GM23248 (cell line): Measurements from ENCODE around the gene XPO6. TPM values are rescaled to one million over a fixed set of nuclear protein-coding genes. Genes with fewer than 3 reads are reported as not detected.

Source experiments
- DNase-seq: peaks from one replicate; pipeline ENCODE4 v3.0.0-alpha.2; 2015
- H2AFZ ChIP-seq: fragments of 200-600 bp; sonication (generic); 2 replicates; pipeline ENCODE4 v1.6.1; 2016; ENCODE audit warnings: antibody characterized with exemption
- H3F3A ChIP-seq: fragments of 200-600 bp; sonication (generic); 2 replicates; pipeline ENCODE4 v1.6.1; 2016; ENCODE audit warnings: mild to moderate bottlenecking, antibody characterized with exemption, mixed run types; ENCODE audit not compliant: insufficient read depth
- H3K27ac ChIP-seq: fragments of 200-600 bp; sonication (generic); 2 replicates; pipeline ENCODE4 v1.5.1; 2016; ENCODE audit warnings: mild to moderate bottlenecking
- H3K27me3 ChIP-seq: fragments of 200-600 bp; sonication (generic); replicated peaks from 2 replicates; pipeline ENCODE4 v1.6.1; 2016; ENCODE audit warnings: mild to moderate bottlenecking; ENCODE audit not compliant: insufficient read depth
- H3K36me3 ChIP-seq: fragments of 200-600 bp; sonication (generic); 2 replicates; pipeline ENCODE4 v1.6.1; 2016; ENCODE audit warnings: low read depth, mild to moderate bottlenecking
- H3K4me1 ChIP-seq: fragments of 200-600 bp; sonication (generic); 2 replicates; pipeline ENCODE4 v1.6.1; 2016; ENCODE audit warnings: mild to moderate bottlenecking; ENCODE audit not compliant: insufficient read depth
- H3K4me2 ChIP-seq: fragments of 200-600 bp; sonication (generic); one replicate; pipeline ENCODE4 v1.6.1; 2016; ENCODE audit warnings: mild to moderate bottlenecking; ENCODE audit not compliant: unreplicated experiment
- H3K4me3 ChIP-seq: fragments of 200-600 bp; sonication (generic); 2 replicates; pipeline ENCODE4 v1.5.1; 2016; ENCODE audit warnings: mild to moderate bottlenecking
- H3K79me2 ChIP-seq: fragments of 200-600 bp; sonication (generic); 2 replicates; pipeline ENCODE4 v1.6.1; 2016; ENCODE audit warnings: mild to moderate bottlenecking; ENCODE audit not compliant: insufficient read depth
- H3K9ac ChIP-seq: fragments of 200-600 bp; sonication (generic); 2 replicates; pipeline ENCODE4 v1.6.1; 2016; ENCODE audit warnings: mild to moderate bottlenecking
- H3K9me2 ChIP-seq: fragments of 200-600 bp; sonication (generic); 2 replicates; pipeline ENCODE4 v1.6.1; 2016; ENCODE audit warnings: mixed run types, mild to moderate bottlenecking, moderate library complexity; ENCODE audit not compliant: insufficient read depth
- H3K9me3 ChIP-seq: fragments of 200-600 bp; sonication (generic); one replicate; pipeline ENCODE4 v1.6.1; 2017; ENCODE audit warnings: low read depth
- H4K20me1 ChIP-seq: fragments of 200-600 bp; sonication (generic); 2 replicates; pipeline ENCODE4 v1.6.0; 2016; ENCODE audit not compliant: insufficient read depth
- EZH2 ChIP-seq: fragments of 200-600 bp; sonication (generic); IDR thresholded peaks from 2 replicates; pipeline ENCODE4 v1.6.1; 2018; ENCODE audit warnings: antibody characterized with exemption, mild to moderate bottlenecking; ENCODE audit not compliant: insufficient read depth, poor library complexity, severe bottlenecking
- EZH2phosphoT487 ChIP-seq: fragments of 200-600 bp; sonication (generic); IDR thresholded peaks from 2 replicates; pipeline ENCODE4 v1.6.1; 2018; ENCODE audit warnings: antibody characterized with exemption, moderate library complexity, mild to moderate bottlenecking, low read depth; ENCODE audit not compliant: insufficient read depth
- WGBS, 2 experiments: methylation state at CpG; one replicate each; pipeline ENCODE4 v1.1.6; 2015 to 2017; ENCODE audit warnings: low lambda C conversion rate in 2 of 2, low coverage in 1 of 2; ENCODE audit errors: missing lambda C conversion rate in 2 of 2; 5-methylcytosine and 5-hydroxymethylcytosine counted together
- in situ Hi-C: fragments of 300-500 bp; cut with MboI; formaldehyde crosslinking; loops from 2 replicates; pipeline ENCODE4 v1.15.0; 2020
- polyA plus RNA-seq: library from polyadenylated mRNA; unstranded; fragments of >200 nt; fragmentation: Nextera tagmentation; extraction: Ambion mirVana; gene quantifications from 2 replicates; pipeline ENCODE4 v1.2.1, GENCODE V29; 2016
- total RNA-seq: library from RNA; depleted of rRNA; stranded (reverse); fragments of >200 nt; shearing (Covaris generic); gene quantifications from 2 replicates; pipeline ENCODE4 v1.2.3, GENCODE V29; 2014

XPO6 gene
- total and polyA plus RNA-seq, 2 experiments from 2014 or later: 50.7 to 118 TPM

DNA sequence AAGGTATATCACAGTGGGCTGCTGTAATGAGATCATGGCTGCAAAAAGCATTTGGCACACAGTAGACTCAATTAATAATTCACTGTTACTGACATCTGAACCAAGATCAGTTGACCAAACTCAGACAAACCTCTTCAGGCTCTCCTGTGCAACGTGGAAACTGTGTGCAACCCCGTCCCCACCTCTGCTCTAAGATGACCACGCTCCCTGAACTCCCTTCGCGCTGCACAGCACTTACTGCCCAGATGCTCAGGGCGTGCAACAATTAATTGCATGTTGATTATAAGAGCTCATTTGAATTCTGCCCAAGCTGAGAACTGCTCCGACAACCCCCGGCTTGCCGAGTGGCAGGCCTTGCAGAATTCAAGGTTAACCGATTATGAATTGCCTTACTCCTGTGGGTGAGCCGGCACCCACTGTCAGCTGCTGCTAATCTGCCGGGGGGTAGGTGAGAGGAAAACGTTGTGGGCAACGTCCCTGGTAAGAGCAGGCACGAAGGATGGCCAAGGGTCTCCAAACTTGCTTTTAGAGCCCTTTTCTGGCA, 147.0 kb downstream of the XPO6 start:
- no peak overlapping the region for H3K9ac ChIP-seq
- no peaks in the 10 kb centered on the region for H3K9me2 ChIP-seq
- no peaks in the 10 kb centered on the region for H4K20me1 ChIP-seq
- no peak for DNase-seq
- WGBS, 2 experiments: 62 to 63% methylated on average over 15 of the region's 15 CpGs
- peaks cover 8% of the 10 kb centered on the region; the same call in 1 of the 2 replicates for H3F3A ChIP-seq
- H3K27ac ChIP-seq: no peak overlapping the region
- H3K9me3 ChIP-seq: no peaks in the 10 kb centered on the region
- peaks cover 59% of the 10 kb centered on the region for H3K27me3 ChIP-seq
- no peak overlapping the region for H3K4me2 ChIP-seq
- H3K36me3 ChIP-seq: no peaks in the 10 kb centered on the region
- H3K4me3 ChIP-seq: no peak overlapping the region
- no peaks in the 10 kb centered on the region for H3K79me2 ChIP-seq
- in situ Hi-C loops: loop anchor here (25.0 kb wide), 2 partner anchors 277 to 427 kb away; no protein-coding TSS in a partner anchor
- H2AFZ ChIP-seq: no peak overlapping the region
- TF ChIP-seq EZH2phosphoT487: no peak
- TF ChIP-seq EZH2: no peak
- peaks cover 4% of the 10 kb centered on the region; the same call in 1 of the 2 replicates for H3K4me1 ChIP-seq

DNA sequence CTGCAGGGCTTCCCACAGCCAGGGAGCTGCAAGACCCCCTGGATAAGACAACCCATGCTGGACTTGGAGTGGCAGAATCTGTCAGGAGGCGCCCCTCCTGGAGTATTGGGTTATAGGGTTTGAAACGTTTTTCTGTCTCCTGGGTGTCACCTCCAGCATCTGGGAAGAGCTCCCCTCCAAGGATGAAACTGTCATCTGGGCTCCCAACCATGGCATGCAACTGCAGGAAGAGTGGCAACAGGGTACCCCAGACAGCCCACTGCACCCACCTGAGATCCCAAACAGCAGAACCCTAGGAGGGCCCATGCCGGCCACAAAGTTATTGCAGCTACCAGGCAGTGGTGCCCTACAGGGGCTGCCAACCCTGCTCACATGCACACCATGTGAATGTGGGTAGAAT, 147.6 kb downstream of the XPO6 start:
- H4K20me1 ChIP-seq: no peaks in the 10 kb centered on the region
- H3K4me3 ChIP-seq: no peak overlapping the region
- H3K9me2 ChIP-seq: no peaks in the 10 kb centered on the region
- in situ Hi-C loops: loop anchor here (25.0 kb wide), 2 partner anchors 277 to 427 kb away; no protein-coding TSS in a partner anchor
- WGBS, 2 experiments: 43 to 44% methylated on average over 3 of the region's 3 CpGs
- peaks cover 4% of the 10 kb centered on the region; the same call in 1 of the 2 replicates for H3K4me1 ChIP-seq
- H2AFZ ChIP-seq: no peak overlapping the region
- H3K79me2 ChIP-seq: no peaks in the 10 kb centered on the region
- DNase-seq: no peak
- H3F3A ChIP-seq: peaks cover 8% of the 10 kb centered on the region; the same call in 1 of the 2 replicates
- no peaks in the 10 kb centered on the region for H3K36me3 ChIP-seq
- no peak overlapping the region for H3K27ac ChIP-seq
- H3K4me2 ChIP-seq: no peak overlapping the region
- TF ChIP-seq EZH2phosphoT487 (no peak), EZH2 (no peak)
- H3K9ac ChIP-seq: no peak overlapping the region
- H3K27me3 ChIP-seq: peaks cover 64% of the 10 kb centered on the region
- no peaks in the 10 kb centered on the region for H3K9me3 ChIP-seq

DNA sequence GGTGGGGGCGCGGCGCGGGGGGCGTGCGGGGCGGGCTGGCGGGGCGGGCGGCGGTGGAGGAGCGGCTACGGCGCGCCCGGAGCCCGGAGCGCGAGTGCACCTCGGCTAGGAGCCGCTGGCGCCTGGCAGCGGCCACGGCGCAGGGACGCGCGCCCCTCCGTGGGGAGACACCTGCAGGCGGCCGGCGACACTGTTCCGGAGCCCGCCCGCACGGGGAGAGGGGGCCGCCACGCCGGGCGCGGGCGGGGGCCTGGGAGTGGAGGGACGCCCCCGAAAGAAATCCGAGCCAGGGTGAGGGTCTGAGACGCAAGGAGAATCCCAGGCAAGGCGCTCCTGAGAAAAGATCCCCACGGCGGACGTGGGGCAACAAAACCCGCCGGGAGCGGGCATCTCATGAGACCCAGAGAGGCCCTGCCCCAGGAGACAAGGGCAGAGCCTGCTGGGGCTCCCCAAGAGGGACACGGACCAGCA, 148.1 kb downstream of the XPO6 start, which contains the start of gene GSG1L:
GSG1L (minus strand) TSS at position 124 of the 471 bp plus-strand sequence. CDS start 290 bp downstream, outside the sequence.
- no peaks in the 10 kb centered on the region for H3K36me3 ChIP-seq
- peak; percentile 17 for TF ChIP-seq EZH2
- TF ChIP-seq EZH2phosphoT487: no peak
- peaks cover 8% of the 10 kb centered on the region; the same call in 1 of the 2 replicates for H3F3A ChIP-seq
- H4K20me1 ChIP-seq: no peaks in the 10 kb centered on the region
- WGBS, 2 experiments: 5 to 6% methylated on average over 15 to 25 of the region's 54 CpGs
- no peaks in the 10 kb centered on the region for H3K79me2 ChIP-seq
- H3K27me3 ChIP-seq: peaks cover 65% of the 10 kb centered on the region
- no peak within 1 kb of the TSS for H3K4me3 ChIP-seq
- H3K9ac ChIP-seq: no peak within 1 kb of the TSS
- no peaks in the 10 kb centered on the region for H3K9me3 ChIP-seq
- no peak within 1 kb of the TSS for H2AFZ ChIP-seq
- H3K27ac ChIP-seq: no peak within 1 kb of the TSS
- peaks cover 4% of the 10 kb centered on the region; the same call in 1 of the 2 replicates for H3K4me1 ChIP-seq
- no peaks in the 10 kb centered on the region for H3K9me2 ChIP-seq
- peak; percentile 12 for DNase-seq
- no peak within 1 kb of the TSS for H3K4me2 ChIP-seq
- in situ Hi-C loops: loop anchor here (25.0 kb wide), 2 partner anchors 276 to 426 kb away; no protein-coding TSS in a partner anchor

DNA sequence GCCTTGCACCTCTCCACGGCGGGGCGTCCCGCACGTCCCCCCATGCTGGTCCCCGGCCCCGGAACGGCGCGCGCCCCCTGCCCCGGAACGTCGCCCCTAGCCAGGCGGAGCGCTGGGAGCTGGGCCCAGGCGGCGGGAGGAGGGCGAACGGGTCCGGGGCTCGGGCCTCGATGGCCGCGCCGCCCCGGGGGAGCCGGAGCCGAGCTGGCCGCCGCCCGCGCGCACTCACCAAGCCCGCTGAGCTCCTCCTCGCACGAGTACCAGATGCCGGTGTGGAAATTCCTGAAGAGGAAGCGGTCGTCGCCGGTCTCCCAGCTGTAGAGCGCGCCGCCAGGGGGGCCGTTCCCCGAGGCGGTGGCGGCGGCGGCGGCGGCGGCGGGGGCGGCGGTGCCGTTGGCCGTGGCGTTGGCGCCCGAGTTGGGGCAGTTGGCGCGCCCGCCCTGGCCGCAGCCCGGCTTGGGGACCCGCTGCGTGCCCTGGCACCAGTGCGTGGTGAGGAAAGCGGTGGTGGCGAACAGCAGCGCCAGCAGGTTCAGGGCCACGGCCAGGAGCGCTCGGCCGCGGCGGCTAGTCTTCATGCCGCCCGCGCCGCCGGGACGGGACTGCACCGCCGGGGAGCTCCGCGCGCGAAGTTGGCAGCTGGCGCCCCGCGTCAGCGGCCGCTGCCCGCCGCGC, 148.8 kb downstream of the XPO6 start:
- no peak overlapping the region for H3K27ac ChIP-seq
- no peak overlapping the region for H3K4me3 ChIP-seq
- no peaks in the 10 kb centered on the region for H3K9me2 ChIP-seq
- no peaks in the 10 kb centered on the region for H4K20me1 ChIP-seq
- H3K36me3 ChIP-seq: no peaks in the 10 kb centered on the region
- no peak for TF ChIP-seq EZH2
- no peak for TF ChIP-seq EZH2phosphoT487
- H3K9ac ChIP-seq: no peak overlapping the region
- H3K9me3 ChIP-seq: no peaks in the 10 kb centered on the region
- in situ Hi-C loops: loop anchor here (25.0 kb wide), 2 partner anchors 276 to 426 kb away; no protein-coding TSS in a partner anchor
- no peak overlapping the region for H3K4me2 ChIP-seq
- peaks cover 4% of the 10 kb centered on the region; the same call in 1 of the 2 replicates for H3F3A ChIP-seq
- H3K27me3 ChIP-seq: peaks cover 66% of the 10 kb centered on the region
- DNase-seq: peak; percentile 55
- H3K4me1 ChIP-seq: no peaks in the 10 kb centered on the region; the same call in 1 of the 2 replicates
- H3K79me2 ChIP-seq: no peaks in the 10 kb centered on the region
- H2AFZ ChIP-seq: no peak overlapping the region
- 1 to 3% methylated on average over 21 to 46 of the region's 99 CpGs for WGBS, 2 experiments
